Naive thymus-derived CD4-positive, alpha-beta T cell (primary cell): ENCODE data around the gene FAM98C. TPM values are rescaled to one million over a fixed set of nuclear protein-coding genes. Genes with fewer than 3 reads are reported as not detected.

Experiments
- ATAC-seq: fragments of 150-1000 bp; cut with Tn5 transposase; 2 replicates; pipeline ENCODE4 v1.10.0; 2021; ENCODE audit warnings: mild to moderate bottlenecking, moderate library complexity
- CTCF ChIA-PET: fragments of 350-600 bp; sonication (Branson Sonifier 250); formaldehyde crosslinking; loops from one replicate; lab custom pipeline; 2021; ENCODE audit warnings: antibody characterized with exemption; lab: Charles Lee
- POLR2A ChIA-PET: fragments of 350-600 bp; sonication (Branson Sonifier 250); formaldehyde crosslinking; loops from one replicate; lab custom pipeline; 2021; ENCODE audit warnings: antibody characterized with exemption, inconsistent platforms; lab: Charles Lee
- DNase-seq, 9 donors: peaks; one replicate each; pipeline versions ENCODE4 v3.0.0 to v3.0.0-alpha.2; 2020 to 2022; ENCODE audit warnings: mixed read lengths in 1 of 9
- H3K27ac ChIP-seq: one replicate; pipeline ENCODE4 v1.7.0; 2013; ENCODE audit warnings: mild to moderate bottlenecking, low read depth, low read length, moderate library complexity
- H3K27me3 ChIP-seq, 2 donors: one replicate each; pipeline ENCODE4 v1.7.0; 2013; ENCODE audit warnings: low read length in 2 of 2, mild to moderate bottlenecking in 2 of 2, moderate library complexity in 2 of 2; ENCODE audit not compliant: control insufficient read depth in 2 of 2, insufficient read depth in 2 of 2
- H3K36me3 ChIP-seq, 3 experiments: 1 replicate in 2 of 3; 2 replicates in 1 of 3; pipeline ENCODE4 v1.7.0; 2013; ENCODE audit warnings: low read length in 3 of 3, mild to moderate bottlenecking in 3 of 3, moderate library complexity in 1 of 3; ENCODE audit not compliant: insufficient read depth in 3 of 3, control insufficient read depth in 2 of 3
- H3K4me1 ChIP-seq, 2 donors: one replicate each; pipeline ENCODE4 v1.7.0; 2013; ENCODE audit warnings: low read length in 2 of 2, mild to moderate bottlenecking in 2 of 2, moderate library complexity in 1 of 2; ENCODE audit not compliant: control insufficient read depth in 2 of 2, insufficient read depth in 2 of 2
- H3K4me3 ChIP-seq: 2 replicates; pipeline ENCODE4 v1.7.0; 2013; ENCODE audit warnings: mild to moderate bottlenecking, low read length
- H3K9me3 ChIP-seq, 3 experiments: 1 replicate in 2 of 3; 2 replicates in 1 of 3; pipeline ENCODE4 v1.7.0; 2013; ENCODE audit warnings: low read length in 3 of 3; ENCODE audit not compliant: control insufficient read depth in 2 of 3
- H3K27ac Mint-ChIP-seq, 9 donors: one replicate each; pipeline ENCODE4 v1.8.0; 2020 to 2022; ENCODE audit warnings: mixed read lengths in 9 of 9, mild to moderate bottlenecking in 8 of 9, moderate library complexity in 5 of 9, inconsistent platforms in 2 of 9
- H3K27me3 Mint-ChIP-seq, 5 donors: one replicate each; pipeline ENCODE4 v1.8.0; 2021 to 2022; ENCODE audit warnings: mixed read lengths in 5 of 5, mild to moderate bottlenecking in 1 of 5
- H3K36me3 Mint-ChIP-seq, 5 donors: one replicate each; pipeline ENCODE4 v1.8.0; 2020 to 2022; ENCODE audit warnings: mixed read lengths in 5 of 5, mild to moderate bottlenecking in 3 of 5, inconsistent platforms in 1 of 5
- H3K4me1 Mint-ChIP-seq, 7 donors: one replicate each; pipeline ENCODE4 v1.8.0; 2020 to 2022; ENCODE audit warnings: mixed read lengths in 7 of 7, mild to moderate bottlenecking in 3 of 7, inconsistent platforms in 1 of 7
- H3K4me3 Mint-ChIP-seq, 10 donors: one replicate each; pipeline ENCODE4 v1.8.0; 2020 to 2022; ENCODE audit warnings: mild to moderate bottlenecking in 10 of 10, mixed read lengths in 10 of 10, moderate library complexity in 6 of 10, inconsistent platforms in 2 of 10
- H3K9me3 Mint-ChIP-seq, 11 donors: one replicate each; pipeline ENCODE4 v1.8.0; 2020 to 2022; ENCODE audit warnings: mixed read lengths in 11 of 11, mild to moderate bottlenecking in 4 of 11, inconsistent platforms in 1 of 11, moderate library complexity in 1 of 11
- intact Hi-C, 2 donors: fragments of 100-400 bp; cut with micrococcal nuclease; formaldehyde crosslinking; loops; one replicate each; pipeline ENCODE4 v1.15.1; 2023
- polyA plus RNA-seq, 2 donors: library from polyadenylated mRNA; unstranded; fragments of 300-500 nt; fragmentation: Illumina TruSeq; gene quantifications; one replicate each; pipeline ENCODE4 v1.2.3, GENCODE V29; 2021
- total RNA-seq, 6 experiments: library from RNA in 5 of 6; stranded (reverse) in 5 of 6; gene quantifications; 1 replicate in 5 of 6; 2 replicates in 1 of 6; pipeline ENCODE4 v1.2.3 and lab custom pipeline; 2021 to 2026

FAM98C gene
- total and polyA plus RNA-seq, 7 experiments from 2014 or later, result 16.2 to 56.5 (median 35.9) TPM

- Mint-ChIP-seq H3K27ac (no peak overlapping the region), H3K4me1 (peaks cover 9 to 16% (median 10%) of the 10 kb centered on the region in 7 donors), H3K4me3 (no peak overlapping the region), H3K27me3 (peaks cover 13 to 47% (median 24%) of the 10 kb centered on the region in 5 donors), H3K36me3 (no peaks in the 10 kb centered on the region), H3K9me3 (peaks cover 0 to 2% (median 0%) of the 10 kb centered on the region in 11 donors)
- Histone ChIP-seq H3K36me3 (no peaks in the 10 kb centered on the region), H3K4me3 (no peak overlapping the region), H3K27me3 (peaks cover 0 to 4% of the 10 kb centered on the region in 2 donors), H3K4me1 (no peaks in the 10 kb centered on the region), H3K27ac (no peak overlapping the region), H3K9me3 (no peaks in the 10 kb centered on the region)
- intact Hi-C loops, result no loop called here
- CTCF ChIA-PET, result interaction anchor here (0.7 kb wide), 1 partner anchor 765 kb away, joined by 3 read pairs; no protein-coding TSS in a partner anchor
- DNase-seq (no peak), ATAC-seq (no peak)
- POLR2A ChIA-PET, result no interaction called here
Measured at GRCh38 chr19:38437295-38437694, 34.4 kb downstream of the FAM98C start.

GRCh38 chr19:38437917-38438316 lies 35.0 kb downstream of the FAM98C start:
- H3K9me3 Mint-ChIP-seq, result peaks cover 0 to 2% (median 0%) of the 10 kb centered on the region in 11 donors
- H3K9me3 ChIP-seq, result no peaks in the 10 kb centered on the region
- POLR2A ChIA-PET, result no interaction called here
- H3K4me3 Mint-ChIP-seq, result no peak overlapping the region
- H3K4me3 ChIP-seq, result no peak overlapping the region
- H3K27me3 ChIP-seq, result peaks cover 0 to 4% of the 10 kb centered on the region in 2 donors
- no peak overlapping the region for H3K27ac ChIP-seq
- CTCF ChIA-PET, result interaction anchor here (0.7 kb wide), 1 partner anchor 764 kb away, joined by 3 read pairs; no protein-coding TSS in a partner anchor
- H3K27me3 Mint-ChIP-seq, result peaks cover 13 to 47% (median 24%) of the 10 kb centered on the region in 5 donors
- H3K4me1 Mint-ChIP-seq, result peaks cover 9 to 16% (median 10%) of the 10 kb centered on the region in 7 donors
- no peak overlapping the region for H3K27ac Mint-ChIP-seq
- intact Hi-C loops, result no loop called here
- H3K36me3 Mint-ChIP-seq, result no peaks in the 10 kb centered on the region
- H3K4me1 ChIP-seq, result no peaks in the 10 kb centered on the region
- ATAC-seq (no peak), DNase-seq (no peak)
- no peaks in the 10 kb centered on the region for H3K36me3 ChIP-seq

- H3K4me3 Mint-ChIP-seq, result no peak overlapping the region
- H3K27me3 ChIP-seq, result no peaks in the 10 kb centered on the region
- DNase-seq, result no peak
- H3K9me3 Mint-ChIP-seq, result peaks cover 0 to 2% (median 0%) of the 10 kb centered on the region in 11 donors
- no peaks in the 10 kb centered on the region for H3K9me3 ChIP-seq
- H3K36me3 ChIP-seq, result no peaks in the 10 kb centered on the region
- H3K36me3 Mint-ChIP-seq, result peaks cover 0 to 4% (median 0%) of the 10 kb centered on the region in 5 donors
- intact Hi-C loops, result no loop called here
- H3K4me1 Mint-ChIP-seq, result peaks cover 0 to 6% (median 0%) of the 10 kb centered on the region in 7 donors
- ChIA-PET POLR2A (no interaction called here), CTCF (no interaction called here)
- no peak overlapping the region for H3K4me3 ChIP-seq
- H3K27ac Mint-ChIP-seq, result no peak overlapping the region
- no peaks in the 10 kb centered on the region for H3K4me1 ChIP-seq
- peaks cover 0 to 28% (median 15%) of the 10 kb centered on the region in 5 donors for H3K27me3 Mint-ChIP-seq
- ATAC-seq, result no peak
- H3K27ac ChIP-seq, result no peak overlapping the region
Measured at GRCh38 chr19:38440592-38440991, 37.7 kb downstream of the FAM98C start.

- ChIA-PET POLR2A (no interaction called here), CTCF (no interaction called here)
- peaks cover 0 to 2% (median 0%) of the 10 kb centered on the region in 11 donors for H3K9me3 Mint-ChIP-seq
- intact Hi-C loops, result no loop called here
- Histone ChIP-seq H3K27ac (no peak overlapping the region), H3K36me3 (no peaks in the 10 kb centered on the region), H3K27me3 (no peaks in the 10 kb centered on the region), H3K9me3 (no peaks in the 10 kb centered on the region), H3K4me1 (no peaks in the 10 kb centered on the region), H3K4me3 (no peak overlapping the region)
- peaks cover 0 to 4% (median 0%) of the 10 kb centered on the region in 5 donors for H3K36me3 Mint-ChIP-seq
- ATAC-seq (no peak), DNase-seq (no peak)
- H3K4me3 Mint-ChIP-seq, result no peak overlapping the region
- peaks cover 0 to 6% (median 0%) of the 10 kb centered on the region in 7 donors for H3K4me1 Mint-ChIP-seq
- H3K27ac Mint-ChIP-seq, result no peak overlapping the region
- peaks cover 0 to 25% (median 15%) of the 10 kb centered on the region in 5 donors for H3K27me3 Mint-ChIP-seq
Measured at GRCh38 chr19:38441657-38442348, 38.9 kb downstream of the FAM98C start.

GRCh38 chr19:38442736-38443135 lies 39.8 kb downstream of the FAM98C start:
- peaks cover 0 to 20% (median 12%) of the 10 kb centered on the region in 5 donors for H3K27me3 Mint-ChIP-seq
- POLR2A ChIA-PET, result no interaction called here

GRCh38 chr19:38443458-38443999 lies 40.6 kb downstream of the FAM98C start:
- POLR2A ChIA-PET, result no interaction called here
- Mint-ChIP-seq H3K4me1 (peaks cover 0 to 6% (median 0%) of the 10 kb centered on the region in 7 donors), H3K36me3 (peaks cover 0 to 4% (median 0%) of the 10 kb centered on the region in 5 donors), H3K27ac (no peak overlapping the region), H3K27me3 (peaks cover 0 to 16% (median 6%) of the 10 kb centered on the region in 5 donors), H3K4me3 (no peak overlapping the region), H3K9me3 (peaks cover 0 to 2% (median 0%) of the 10 kb centered on the region in 11 donors)
- intact Hi-C loops, result no loop called here
- H3K4me1 ChIP-seq, result no peaks in the 10 kb centered on the region
- H3K27ac ChIP-seq, result no peak overlapping the region
- no peak for DNase-seq
- H3K4me3 ChIP-seq, result no peak overlapping the region
- no peaks in the 10 kb centered on the region for H3K9me3 ChIP-seq
- ATAC-seq, result no peak
- no peaks in the 10 kb centered on the region for H3K36me3 ChIP-seq
- CTCF ChIA-PET, result no interaction called here
- no peaks in the 10 kb centered on the region for H3K27me3 ChIP-seq

More at GRCh38 chr19:38442736-38443135, 39.8 kb downstream of the FAM98C start:
- Mint-ChIP-seq H3K36me3 (peaks cover 0 to 4% (median 0%) of the 10 kb centered on the region in 5 donors), H3K9me3 (peaks cover 0 to 2% (median 0%) of the 10 kb centered on the region in 11 donors), H3K4me1 (peaks cover 0 to 6% (median 0%) of the 10 kb centered on the region in 7 donors), H3K27ac (no peak overlapping the region), H3K4me3 (no peak overlapping the region)
- intact Hi-C loops, result no loop called here
- H3K9me3 ChIP-seq, result no peaks in the 10 kb centered on the region
- H3K27me3 ChIP-seq, result no peaks in the 10 kb centered on the region
- CTCF ChIA-PET, result no interaction called here
- H3K4me1 ChIP-seq, result no peaks in the 10 kb centered on the region
- no peak overlapping the region for H3K4me3 ChIP-seq
- no peaks in the 10 kb centered on the region for H3K36me3 ChIP-seq
- H3K27ac ChIP-seq, result no peak overlapping the region
- no peak for ATAC-seq
- no peak for DNase-seq
